Upper lobe of left lung (tissue), 6 donors: ENCODE results near the gene RIBC2. TPM values are rescaled to one million over a fixed set of nuclear protein-coding genes. Genes with fewer than 3 reads are reported as not detected.

Experiments
- ATAC-seq, 2 donors: fragments of 200-7000 bp; cut with Tn5 transposase; one replicate each; pipeline ENCODE4 v1.9.1; 2022; ENCODE audit warnings: mild to moderate bottlenecking in 2 of 2, moderate library complexity in 2 of 2; ENCODE audit not compliant: low FRiP score in 2 of 2
- DNase-seq, 2 donors: peaks; one replicate each; pipeline ENCODE4 v3.0.0-alpha.2; 2019 to 2020
- H3K27ac ChIP-seq, 4 donors: fragments of 200-600 bp; sonication (generic); one replicate each; pipeline ENCODE4 v1.5.1; 2016 to 2019
- H3K27me3 ChIP-seq, 4 donors: fragments of 200-600 bp; sonication (generic); one replicate each; pipeline ENCODE4 v1.5.1; 2017 to 2019
- H3K36me3 ChIP-seq, 4 donors: fragments of 200-600 bp; sonication (generic); one replicate each; pipeline ENCODE4 v1.5.1; 2016 to 2019
- H3K4me1 ChIP-seq, 4 donors: fragments of 200-600 bp; sonication (generic); one replicate each; pipeline ENCODE4 v1.5.1; 2018 to 2019
- H3K4me3 ChIP-seq, 4 donors: fragments of 200-600 bp; sonication (generic); one replicate each; pipeline ENCODE4 v1.5.1; 2017 to 2019; ENCODE audit warnings: mild to moderate bottlenecking in 2 of 4, moderate library complexity in 1 of 4
- H3K9me3 ChIP-seq, 4 donors: fragments of 200-600 bp; sonication (generic); one replicate each; pipeline ENCODE4 v1.5.1; 2018 to 2019
- EP300 ChIP-seq, 4 donors: sonication (generic); formaldehyde crosslinking; IDR thresholded peaks; one replicate each; pipeline ENCODE4 v1.5.1; 2017; ENCODE audit warnings: antibody characterized with exemption in 4 of 4, control low read depth in 2 of 4
- POLR2A ChIP-seq, 4 donors: fragments of 450-650 bp; IDR thresholded peaks; one replicate each; pipeline ENCODE4 v1.5.1; 2016 to 2017; ENCODE audit warnings: antibody characterized with exemption in 4 of 4, mild to moderate bottlenecking in 2 of 4
- POLR2AphosphoS5 ChIP-seq, 2 donors: sonication (generic); formaldehyde crosslinking; IDR thresholded peaks; one replicate each; pipeline ENCODE4 v1.5.1; 2017; ENCODE audit warnings: antibody characterized with exemption in 2 of 2
- WGBS, 2 donors: methylation state at CpG; one replicate each; pipeline ENCODE4 v1.1.5; 2017 to 2018; 5-methylcytosine and 5-hydroxymethylcytosine counted together
- total RNA-seq, 6 donors: library from RNA; depleted of rRNA in 4 of 6; stranded (reverse); fragments of >200 nt in 4 of 6; gene quantifications; one replicate each; pipeline versions ENCODE4 v1.1.0 to v1.2.1, GENCODE V29; 2016 to 2021
- TF ChIP-seq, protein P1 (sequence below), 6 experiments: fragments of 450-650 bp in 4 of 6; fragments of 200-600 bp in 2 of 6; sonication (generic) in 2 of 6; IDR thresholded peaks; one replicate each; pipeline ENCODE4 v1.5.1; 2016 to 2019; ENCODE audit warnings: antibody characterized with exemption in 6 of 6
- donor health status: DM: no; HTN: no; CAD: no; lungs with moderate emphysema.
- donor health status: DM: no; HTN: yes; CAD: no; lungs with severe emphysema.

The RIBC2 gene
- total RNA-seq, 6 donors from 2014 or later: 1.4 to 16.7 (median 3.5) TPM; not detected in 1

DNA sequence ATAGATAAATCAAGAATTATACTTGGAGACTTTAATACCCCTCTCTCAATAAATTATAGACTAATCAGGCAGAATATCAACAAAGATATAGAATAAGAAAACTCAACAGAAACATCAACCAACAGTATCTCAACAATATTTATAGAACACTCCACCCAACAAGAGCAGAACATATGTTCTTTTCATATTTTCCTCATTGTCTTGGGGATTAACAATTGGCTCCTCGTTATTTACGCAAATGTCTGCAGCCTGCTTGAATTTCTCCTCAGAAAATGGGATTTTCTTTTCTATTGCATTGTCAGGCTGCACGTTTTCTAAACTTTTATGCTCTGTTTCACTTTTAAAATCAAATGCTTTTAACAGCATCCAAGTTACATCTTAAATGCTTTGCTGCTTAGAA lies 52.1 kb downstream of the RIBC2 start:
- Histone ChIP-seq H3K4me1 (peaks cover 0 to 4% (median 0%) of the 10 kb centered on the region in 4 donors), H3K36me3 (no peaks in the 10 kb centered on the region), H3K9me3 (peaks cover 0 to 6% (median 0%) of the 10 kb centered on the region in 4 donors), H3K4me3 (no peak overlapping the region), H3K27me3 (no peaks in the 10 kb centered on the region), H3K27ac (no peak overlapping the region)
- ATAC-seq: no peak
- no peak for DNase-seq
- TF ChIP-seq POLR2AphosphoS5 (IDR thresholded peaks at IDR 0.05): no peak
- 74 to 82% methylated on average over 3 of the region's 3 CpGs for WGBS, 2 donors

DNA sequence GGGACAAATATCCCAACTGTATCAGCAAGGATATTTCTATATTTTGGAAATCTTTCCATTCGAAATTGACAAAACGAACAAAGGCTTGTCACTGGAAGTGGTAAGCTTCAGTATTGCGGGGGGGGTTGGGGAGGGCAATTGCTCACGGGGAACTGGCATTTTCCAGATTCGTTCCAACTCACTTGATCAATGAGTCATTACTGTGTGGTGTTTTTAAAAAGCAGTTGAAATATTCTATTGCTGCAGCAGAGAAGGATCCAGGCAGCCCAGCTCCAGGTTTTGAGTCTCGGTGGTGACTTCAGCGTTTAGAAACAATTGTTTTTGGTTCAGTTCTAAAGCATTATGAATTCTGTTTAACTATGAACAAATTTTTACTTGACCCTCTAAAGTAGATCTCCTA lies 55.4 kb downstream of the RIBC2 start:
- no peak for ATAC-seq
- no peak for DNase-seq
- H3K27me3 ChIP-seq: no peaks in the 10 kb centered on the region
- 76 to 82% methylated on average over 7 of the region's 7 CpGs for WGBS, 2 donors
- H3K9me3 ChIP-seq: peaks cover 0 to 6% (median 0%) of the 10 kb centered on the region in 4 donors
- H3K36me3 ChIP-seq: no peaks in the 10 kb centered on the region
- no peak overlapping the region for H3K4me3 ChIP-seq
- no peak overlapping the region for H3K27ac ChIP-seq
- peaks cover 0 to 4% (median 0%) of the 10 kb centered on the region in 4 donors for H3K4me1 ChIP-seq
- TF ChIP-seq EP300 (IDR thresholded peaks at IDR 0.05): no peak
- no peak for TF ChIP-seq POLR2AphosphoS5 (IDR thresholded peaks at IDR 0.05)
- TF ChIP-seq, protein P1, sequence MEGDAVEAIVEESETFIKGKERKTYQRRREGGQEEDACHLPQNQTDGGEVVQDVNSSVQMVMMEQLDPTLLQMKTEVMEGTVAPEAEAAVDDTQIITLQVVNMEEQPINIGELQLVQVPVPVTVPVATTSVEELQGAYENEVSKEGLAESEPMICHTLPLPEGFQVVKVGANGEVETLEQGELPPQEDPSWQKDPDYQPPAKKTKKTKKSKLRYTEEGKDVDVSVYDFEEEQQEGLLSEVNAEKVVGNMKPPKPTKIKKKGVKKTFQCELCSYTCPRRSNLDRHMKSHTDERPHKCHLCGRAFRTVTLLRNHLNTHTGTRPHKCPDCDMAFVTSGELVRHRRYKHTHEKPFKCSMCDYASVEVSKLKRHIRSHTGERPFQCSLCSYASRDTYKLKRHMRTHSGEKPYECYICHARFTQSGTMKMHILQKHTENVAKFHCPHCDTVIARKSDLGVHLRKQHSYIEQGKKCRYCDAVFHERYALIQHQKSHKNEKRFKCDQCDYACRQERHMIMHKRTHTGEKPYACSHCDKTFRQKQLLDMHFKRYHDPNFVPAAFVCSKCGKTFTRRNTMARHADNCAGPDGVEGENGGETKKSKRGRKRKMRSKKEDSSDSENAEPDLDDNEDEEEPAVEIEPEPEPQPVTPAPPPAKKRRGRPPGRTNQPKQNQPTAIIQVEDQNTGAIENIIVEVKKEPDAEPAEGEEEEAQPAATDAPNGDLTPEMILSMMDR (IDR thresholded peaks at IDR 0.05): no peak
- no peak for TF ChIP-seq POLR2A (IDR thresholded peaks at IDR 0.05)

DNA sequence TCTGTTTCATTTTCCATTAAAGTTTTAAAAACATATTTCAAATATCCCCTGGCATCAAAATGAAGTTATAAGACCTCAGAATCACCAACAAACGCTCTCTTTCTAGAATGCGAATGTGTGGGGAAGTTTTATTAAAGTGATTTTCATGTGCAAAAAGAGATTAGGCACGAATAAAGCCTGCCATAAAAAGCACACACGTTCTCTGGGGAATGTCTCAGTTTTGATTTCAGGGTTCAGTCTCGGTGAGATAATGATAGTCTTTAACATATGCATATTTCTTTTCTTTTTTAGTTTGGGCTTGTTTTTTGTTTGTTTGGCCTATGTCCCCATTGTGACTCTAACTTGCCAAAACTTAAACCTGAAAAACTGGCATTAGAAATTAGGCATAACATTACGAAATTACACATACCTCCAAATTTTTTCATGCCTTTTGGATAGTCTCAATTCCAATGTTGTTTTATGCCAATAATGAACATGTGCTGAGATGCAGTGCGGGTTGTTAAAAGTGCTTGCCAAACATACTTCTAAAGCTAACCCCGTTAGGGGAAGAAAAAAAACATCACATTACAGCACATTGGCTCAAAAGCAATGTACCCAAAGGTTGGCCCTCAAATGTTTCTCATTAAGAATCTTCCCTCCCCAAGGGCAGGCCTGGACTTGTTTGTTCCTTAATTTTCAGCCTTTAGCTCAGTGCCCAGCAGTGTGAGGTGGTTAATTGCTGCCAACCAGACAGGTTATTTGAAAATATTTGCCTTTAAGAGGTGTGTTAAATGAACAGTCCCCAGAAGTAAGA lies 56.0 kb downstream of the RIBC2 start:
- H3K27ac ChIP-seq: peak overlapping the region in 2 of 4 donors; percentile 19 to 32
- ATAC-seq: no peak
- 57 to 62% methylated on average over 8 of the region's 8 CpGs for WGBS, 2 donors

DNA sequence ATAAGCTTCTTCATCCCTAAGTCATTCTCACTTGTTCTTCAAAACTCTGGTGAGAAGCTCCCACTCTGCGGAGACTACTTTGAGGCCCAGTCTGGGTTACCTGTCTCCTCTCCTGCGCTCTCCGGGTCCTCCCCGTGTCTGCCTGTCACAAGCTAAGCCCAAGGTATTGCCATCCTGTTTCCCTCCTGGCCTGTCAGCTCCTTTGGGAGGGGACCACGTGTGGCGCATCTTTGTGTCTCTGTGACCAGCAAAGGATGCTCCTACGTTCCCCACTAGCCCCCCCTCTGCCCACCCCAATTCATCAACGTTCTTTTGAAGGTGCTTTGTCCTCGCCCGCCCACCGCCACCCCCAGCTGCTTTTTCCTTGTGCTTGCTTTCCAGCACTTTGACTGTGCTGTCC lies 57.4 kb downstream of the RIBC2 start:
- no peak for ATAC-seq
- H3K4me1 ChIP-seq: peaks cover 0 to 4% (median 0%) of the 10 kb centered on the region in 4 donors
- TF ChIP-seq POLR2A (IDR thresholded peaks at IDR 0.05) (no peak), EP300 (IDR thresholded peaks at IDR 0.05) (no peak), POLR2AphosphoS5 (IDR thresholded peaks at IDR 0.05) (no peak)
- TF ChIP-seq, protein P1 (IDR thresholded peaks at IDR 0.05): no peak
- H3K4me3 ChIP-seq: no peak overlapping the region
- no peak for DNase-seq
- H3K9me3 ChIP-seq: peaks cover 0 to 6% (median 0%) of the 10 kb centered on the region in 4 donors
- no peaks in the 10 kb centered on the region for H3K27me3 ChIP-seq
- H3K27ac ChIP-seq: no peak overlapping the region
- WGBS, 2 donors: 76 to 82% methylated on average over 11 of the region's 11 CpGs
- H3K36me3 ChIP-seq: no peaks in the 10 kb centered on the region

More for the DNA sequence above, 56.0 kb downstream of the RIBC2 start:
- TF ChIP-seq, protein P1 (IDR thresholded peaks at IDR 0.05): no peak
- TF ChIP-seq POLR2A (IDR thresholded peaks at IDR 0.05) (no peak), EP300 (IDR thresholded peaks at IDR 0.05) (no peak), POLR2AphosphoS5 (IDR thresholded peaks at IDR 0.05) (no peak)
- no peak overlapping the region for H3K4me3 ChIP-seq
- no peak for DNase-seq
- no peaks in the 10 kb centered on the region for H3K27me3 ChIP-seq
- no peaks in the 10 kb centered on the region for H3K36me3 ChIP-seq
- H3K4me1 ChIP-seq: peaks cover 0 to 4% (median 0%) of the 10 kb centered on the region in 4 donors
- H3K9me3 ChIP-seq: peaks cover 0 to 6% (median 0%) of the 10 kb centered on the region in 4 donors

- Histone ChIP-seq H3K4me3 (no peak overlapping the region), H3K27ac (no peak overlapping the region), H3K36me3 (no peaks in the 10 kb centered on the region), H3K9me3 (peaks cover 0 to 3% (median 0%) of the 10 kb centered on the region in 4 donors), H3K27me3 (no peaks in the 10 kb centered on the region), H3K4me1 (peaks cover 0 to 4% (median 0%) of the 10 kb centered on the region in 4 donors)
- ATAC-seq (no peak), DNase-seq (no peak)
- TF ChIP-seq EP300 (IDR thresholded peaks at IDR 0.05) (no peak), POLR2AphosphoS5 (IDR thresholded peaks at IDR 0.05) (no peak), POLR2A (IDR thresholded peaks at IDR 0.05) (no peak)
- TF ChIP-seq, protein P1 (IDR thresholded peaks at IDR 0.05): no peak
- 89 to 95% methylated on average over 3 of the region's 3 CpGs for WGBS, 2 donors
These were observed 58.9 kb downstream of the RIBC2 start for GRCh38 chr22:45472426-45472825.
